A549 (cell line): Measurements from ENCODE around the gene SEMA5A. TPM values are rescaled to one million over a fixed set of nuclear protein-coding genes. Genes with fewer than 3 reads are reported as not detected.

Experiments used
- ATAC-seq, 2 experiments: fragments of 200-7000 bp in 1 of 2; fragments of >200 bp in 1 of 2; cut with Nextera tagmentation in 1 of 2; cut with Tn5 transposase in 1 of 2; 3 replicates each; pipeline versions ENCODE4 v1.8.0 to v1.9.1; 2018 to 2020; ENCODE audit warnings: mild to moderate bottlenecking in 1 of 2, moderate library complexity in 1 of 2
- CTCF ChIA-PET: fragments of 300-600 bp; sonication (Branson Sonifier 250); formaldehyde crosslinking; extraction: SDS; loops from one replicate; lab custom pipeline; 2021; ENCODE audit warnings: antibody characterized with exemption, inconsistent platforms; lab: Yijun Ruan, JAX
- POLR2A ChIA-PET: fragments of 350-600 bp; formaldehyde crosslinking; extraction: SDS; loops from one replicate; lab custom pipeline; 2021; ENCODE audit warnings: antibody characterized with exemption, inconsistent platforms; lab: Yijun Ruan, JAX
- DNase-seq, 2 experiments: peaks; one replicate each; pipeline versions ENCODE4 v3.0.0 to v3.0.0-alpha.2; 2011 to 2016; ENCODE audit warnings: low read depth in 1 of 2, low spot score in 1 of 2
- FAIRE-seq: peaks from 2 replicates; lab custom pipeline; 2011; peaks lifted over from hg19 to GRCh38; lab: Jason Lieb, UNC
- H3K27ac ChIP-seq, 2 experiments: fragments of >200 bp; sonication (Bioruptor Twin); formaldehyde crosslinking; 3 replicates each; pipeline ENCODE4 v1.5.1; 2016 to 2017
- H3K4me1 ChIP-seq: fragments of >200 bp; sonication (Bioruptor Twin); formaldehyde crosslinking; 3 replicates; pipeline ENCODE4 v1.6.1; 2016
- H3K4me2 ChIP-seq: fragments of >200 bp; sonication (Bioruptor Twin); formaldehyde crosslinking; 3 replicates; pipeline ENCODE4 v1.6.1; 2016
- H3K4me3 ChIP-seq: fragments of >200 bp; sonication (Bioruptor Twin); formaldehyde crosslinking; 3 replicates; pipeline ENCODE4 v1.5.1; 2016
- H3K9me3 ChIP-seq: fragments of >200 bp; sonication (Bioruptor Twin); formaldehyde crosslinking; 3 replicates; pipeline ENCODE4 v1.6.1; 2016
- ATOH8 ChIP-seq: fragments of 250-450 bp; sonication (Bioruptor Pico); IDR thresholded peaks from 2 replicates; pipeline ENCODE4 v1.5.0; 2020; ENCODE audit warnings: low read depth, mild to moderate bottlenecking, moderate library complexity
- BHLHE40 ChIP-seq: IDR thresholded peaks from 2 replicates; pipeline ENCODE4 v1.6.1; 2012; ENCODE audit warnings: low read depth, low read length, inconsistent platforms
- CBX8 ChIP-seq: fragments of 200-600 bp; sonication (generic); IDR thresholded peaks from 2 replicates; pipeline ENCODE4 v1.6.1; 2016
- CHD2 ChIP-seq: fragments of 150-350 bp; IDR thresholded peaks from 2 replicates; pipeline ENCODE4 v1.6.1; 2014; ENCODE audit warnings: low read length; ENCODE audit not compliant: partially characterized antibody
- CHD4 ChIP-seq: fragments of 200-600 bp; sonication (generic); IDR thresholded peaks from 2 replicates; pipeline ENCODE4 v1.6.1; 2016; ENCODE audit warnings: antibody characterized with exemption, mild to moderate bottlenecking, borderline replicate concordance
- CTCF ChIP-seq: fragments of >200 bp; sonication (Bioruptor Twin); formaldehyde crosslinking; IDR thresholded peaks from 3 replicates; pipeline ENCODE4 v1.5.1; 2016
- EHF ChIP-seq: fragments of 250-450 bp; sonication (Bioruptor Pico); IDR thresholded peaks from 2 replicates; pipeline ENCODE4 v1.5.0; 2020; ENCODE audit warnings: mild to moderate bottlenecking
- EHMT2 ChIP-seq: fragments of 200-600 bp; sonication (generic); IDR thresholded peaks from 2 replicates; pipeline ENCODE4 v1.6.1; 2016; ENCODE audit warnings: antibody characterized with exemption, low read depth, mild to moderate bottlenecking, moderate library complexity
- EP300 ChIP-seq, 2 experiments: fragments of >200 bp; sonication (Bioruptor Twin); formaldehyde crosslinking; IDR thresholded peaks; 2 replicates in 1 of 2; 3 replicates in 1 of 2; pipeline ENCODE4 v1.6.1; 2016 to 2017
- FOSB ChIP-seq: fragments of 250-450 bp; sonication (Bioruptor Pico); IDR thresholded peaks from 2 replicates; pipeline ENCODE4 v1.5.0; 2020; ENCODE audit warnings: mild to moderate bottlenecking, moderate library complexity
- HEYL ChIP-seq: fragments of 250-450 bp; sonication (Bioruptor Pico); IDR thresholded peaks from 2 replicates; pipeline ENCODE4 v1.8.0; 2021; ENCODE audit warnings: mild to moderate bottlenecking, moderate library complexity
- HMGXB4 ChIP-seq: fragments of 250-450 bp; sonication (Bioruptor Pico); IDR thresholded peaks from 2 replicates; pipeline ENCODE4 v1.5.0; 2021; ENCODE audit warnings: mild to moderate bottlenecking, moderate library complexity, borderline replicate concordance
- JUNB ChIP-seq: fragments of >200 bp; sonication (Bioruptor Twin); formaldehyde crosslinking; IDR thresholded peaks from 2 replicates; pipeline ENCODE4 v1.6.1; 2016
- KDM1A ChIP-seq: fragments of 200-600 bp; sonication (generic); IDR thresholded peaks from 2 replicates; pipeline ENCODE4 v1.6.1; 2016; ENCODE audit warnings: low read depth, mild to moderate bottlenecking
- MAFK ChIP-seq: fragments of 450-650 bp; IDR thresholded peaks from 2 replicates; pipeline ENCODE4 v1.6.1; 2014; ENCODE audit not compliant: partially characterized antibody
- MAZ ChIP-seq: fragments of 150-350 bp; IDR thresholded peaks from 2 replicates; pipeline ENCODE4 v1.6.1; 2014; ENCODE audit warnings: antibody characterized with exemption, low read depth, low read length, borderline replicate concordance
- NFE2L2 ChIP-seq: fragments of 150-350 bp; conservative IDR thresholded peaks from 2 replicates; pipeline ENCODE4 v1.6.1; 2014; ENCODE audit warnings: low read length
- NPAS2 ChIP-seq: fragments of 250-450 bp; sonication (Bioruptor Pico); IDR thresholded peaks from 2 replicates; pipeline ENCODE4 v1.8.0; 2022; ENCODE audit warnings: mild to moderate bottlenecking, moderate library complexity, borderline replicate concordance
- NR3C1 ChIP-seq: fragments of >200 bp; sonication (Bioruptor Twin); formaldehyde crosslinking; IDR thresholded peaks from 3 replicates; pipeline ENCODE4 v1.6.1; 2017
- PBX3 ChIP-seq: IDR thresholded peaks from 2 replicates; pipeline ENCODE4 v1.6.1; 2012
- PHF8 ChIP-seq: fragments of 200-600 bp; sonication (generic); IDR thresholded peaks from 2 replicates; pipeline ENCODE4 v1.6.1; 2016; ENCODE audit warnings: low read depth, mild to moderate bottlenecking, antibody characterized with exemption, moderate library complexity, borderline replicate concordance
- POLR2A ChIP-seq: IDR thresholded peaks from 2 replicates; pipeline ENCODE4 v1.6.1; 2012; ENCODE audit warnings: mild to moderate bottlenecking, low read length
- POLR2AphosphoS2 ChIP-seq: conservative IDR thresholded peaks from 2 replicates; pipeline ENCODE4 v1.6.1; 2012; ENCODE audit warnings: low read length, improper control_type of control experiment, inconsistent platforms
- RAD21 ChIP-seq, 2 experiments: fragments of >200 bp in 1 of 2; sonication (Bioruptor Twin) in 1 of 2; formaldehyde crosslinking in 1 of 2; IDR thresholded peaks in 1 of 2; conservative IDR thresholded peaks in 1 of 2; 2 replicates in 1 of 2; 3 replicates in 1 of 2; pipeline ENCODE4 v1.6.1; 2012 to 2018; ENCODE audit warnings: inconsistent platforms in 1 of 2
- RARB ChIP-seq: fragments of 250-450 bp; sonication (Bioruptor Pico); IDR thresholded peaks from 2 replicates; pipeline ENCODE4 v1.8.0; 2021; ENCODE audit warnings: mild to moderate bottlenecking, moderate library complexity
- SMC3 ChIP-seq: fragments of >200 bp; sonication (Bioruptor Twin); formaldehyde crosslinking; IDR thresholded peaks from 3 replicates; pipeline ENCODE4 v1.6.1; 2018; ENCODE audit warnings: inconsistent platforms
- TFCP2L1 ChIP-seq: fragments of 250-450 bp; sonication (Bioruptor Pico); IDR thresholded peaks from 2 replicates; pipeline ENCODE4 v1.5.0; 2021; ENCODE audit warnings: mild to moderate bottlenecking
- TP53 ChIP-seq: fragments of 250-450 bp; sonication (Bioruptor Pico); IDR thresholded peaks from 2 replicates; pipeline ENCODE4 v1.5.0; 2021; ENCODE audit warnings: mild to moderate bottlenecking, moderate library complexity
- ZC3H11A ChIP-seq: fragments of 450-650 bp; IDR thresholded peaks from 2 replicates; pipeline ENCODE4 v1.6.1; 2014; ENCODE audit warnings: antibody characterized with exemption, mild to moderate bottlenecking
- ZNF302 ChIP-seq: fragments of 250-450 bp; sonication (Bioruptor Pico); IDR thresholded peaks from 2 replicates; pipeline ENCODE4 v1.9.0; 2021; ENCODE audit warnings: inconsistent platforms, mild to moderate bottlenecking, moderate library complexity
- ZSCAN20 ChIP-seq: fragments of 250-450 bp; sonication (Bioruptor Pico); IDR thresholded peaks from 2 replicates; pipeline ENCODE4 v1.8.0; 2022; ENCODE audit warnings: mild to moderate bottlenecking, moderate library complexity
- WGBS: methylation state at CpG from one replicate; pipeline ENCODE4 v1.1.6; 2017; ENCODE audit errors: missing lambda C conversion rate; 5-methylcytosine and 5-hydroxymethylcytosine counted together
- polyA plus RNA-seq, 4 experiments: library from polyadenylated mRNA; depleted of rRNA in 3 of 4; stranded (reverse); fragments of >200 nt; fragmentation: RNase III in 1 of 4; extraction: RNeasy Plus Mini Kit Qiagen cat#74134 plus additional on column Dnase treatment in 1 of 4; gene quantifications; 2 replicates in 3 of 4; 3 replicates in 1 of 4; pipeline ENCODE4 v1.2.3, GENCODE V29; 2011 to 2017

The SEMA5A gene
- polyA plus RNA-seq, 2 of the 4 experiments (the other 2 are of a cell fraction), result not detected

GRCh38 chr5:9284781-9285307, 261.0 kb downstream of the SEMA5A start:
- H3K4me1 ChIP-seq, result no peaks in the 10 kb centered on the region
- WGBS, result 0% methylated on average over 3 of the region's 3 CpGs
- H3K4me3 ChIP-seq, result no peak overlapping the region
- TF ChIP-seq ATOH8, result no peak
- TF ChIP-seq POLR2A, result no peak
- no peak for TF ChIP-seq FOSB (CRISPR knock-in tag)
- TF ChIP-seq MAFK, result no peak
- no peak for TF ChIP-seq ZNF302 (CRISPR knock-in tag)
- TF ChIP-seq HMGXB4 (CRISPR knock-in tag), result no peak
- no peak for TF ChIP-seq SMC3
- no peak for TF ChIP-seq CTCF
- TF ChIP-seq NPAS2 (CRISPR knock-in tag), result no peak
- TF ChIP-seq MAZ, result no peak
- TF ChIP-seq EHF (CRISPR knock-in tag), result no peak
- TF ChIP-seq PBX3, result no peak
- no peak for TF ChIP-seq EP300 (IDR thresholded peaks at IDR 0.05)
- no peak for TF ChIP-seq ZC3H11A
- TF ChIP-seq CHD4, result no peak
- no peak for TF ChIP-seq NR3C1
- no peak for TF ChIP-seq EHMT2
- TF ChIP-seq ZSCAN20 (CRISPR knock-in tag), result no peak
- FAIRE-seq (no peak), ATAC-seq (no peak), DNase-seq (no peak)
- CTCF ChIA-PET, result no interaction called here
- POLR2A ChIA-PET, result no interaction called here
- H3K4me2 ChIP-seq, result no peak overlapping the region
- no peaks in the 10 kb centered on the region for H3K9me3 ChIP-seq
- H3K27ac ChIP-seq, result no peak overlapping the region

- H3K27ac ChIP-seq, result no peak overlapping the region
- WGBS, result 2% methylated on average over 1 of the region's 1 CpG
- H3K4me2 ChIP-seq, result no peak overlapping the region
- ATAC-seq (no peak), FAIRE-seq (no peak), DNase-seq (no peak)
- no peaks in the 10 kb centered on the region for H3K4me1 ChIP-seq
- POLR2A ChIA-PET, result no interaction called here
- CTCF ChIA-PET, result no interaction called here
- no peak overlapping the region for H3K4me3 ChIP-seq
- TF ChIP-seq CHD2 (no peak), FOSB (CRISPR knock-in tag) (no peak), ZNF302 (CRISPR knock-in tag) (no peak), PHF8 (no peak), MAFK (no peak), EHF (CRISPR knock-in tag) (no peak), HEYL (CRISPR knock-in tag) (no peak), PBX3 (no peak), CBX8 (no peak), TFCP2L1 (CRISPR knock-in tag) (no peak), POLR2A (no peak), JUNB (no peak), NFE2L2 (no peak), TP53 (CRISPR knock-in tag) (no peak), POLR2AphosphoS2 (no peak), KDM1A (no peak), RAD21 (conservative IDR thresholded peaks at IDR 0.05 in 1 of 2, IDR thresholded peaks at IDR 0.05 in 1 of 2) (no peak), BHLHE40 (no peak), RARB (CRISPR knock-in tag) (no peak)
- no peaks in the 10 kb centered on the region for H3K9me3 ChIP-seq
These were observed 261.6 kb downstream of the SEMA5A start for GRCh38 chr5:9284272-9284671.
